ENCODE data around the gene P2RX7. TPM values are rescaled to one million over a fixed set of nuclear protein-coding genes. Genes with fewer than 3 reads are reported as not detected.

P2RX7 gene
- 0.14 TPM in 1 of 2 replicates, not detected in the other for polyA plus RNA-seq (2014; cell fraction: cytosol; rRNA removed)
- not detected in 2 replicates for polyA plus RNA-seq (2014; cell fraction: nucleus; rRNA removed)

- peak; percentile 43 for DNase-seq (ENCODE audit: low spot score)
These were observed at the start of gene P2RX7 for GRCh38 chr12:121132601-121133481. Gene P2RX7, plus strand, starts transcription at chr12:121132876. Its CDS starts 95 bp downstream, at chr12:121132971.

- DNase-seq (ENCODE audit: low spot score): no peak
These were observed 48.4 kb upstream of the P2RX7 start for GRCh38 chr12:121084229-121084628.

- DNase-seq (ENCODE audit: low spot score): no peak
These were observed 47.6 kb upstream of the P2RX7 start for GRCh38 chr12:121085069-121085468.

- no peak for DNase-seq (ENCODE audit: low spot score)
These were observed 46.9 kb upstream of the P2RX7 start for GRCh38 chr12:121085506-121086353.

- DNase-seq (ENCODE audit: low spot score): no peak
These were observed 45.8 kb upstream of the P2RX7 start for GRCh38 chr12:121086781-121087295.

- DNase-seq (ENCODE audit: low spot score): no peak
These were observed 45.0 kb upstream of the P2RX7 start for GRCh38 chr12:121087467-121088194.

- no peak for DNase-seq (ENCODE audit: low spot score)
These were observed 44.5 kb upstream of the P2RX7 start for GRCh38 chr12:121088195-121088585.

- DNase-seq (ENCODE audit: low spot score): no peak
These were observed 43.5 kb upstream of the P2RX7 start for GRCh38 chr12:121089031-121089812.

GRCh38 chr12:121089813-121090430 is 42.8 kb upstream of the P2RX7 start:
- DNase-seq (ENCODE audit: low spot score): no peak

GRCh38 chr12:121090586-121091514 is 41.8 kb upstream of the P2RX7 start:
- DNase-seq (ENCODE audit: low spot score): no peak

- DNase-seq (ENCODE audit: low spot score): no peak
These were observed 40.6 kb upstream of the P2RX7 start for GRCh38 chr12:121092034-121092433.

- no peak for DNase-seq (ENCODE audit: low spot score)
These were observed 39.2 kb upstream of the P2RX7 start for GRCh38 chr12:121093487-121093891.

- DNase-seq (ENCODE audit: low spot score): peak; percentile 68
These were observed 37.0 kb upstream of the P2RX7 start for GRCh38 chr12:121095544-121096198.

GRCh38 chr12:121096199-121096798 is 36.4 kb upstream of the P2RX7 start:
- DNase-seq (ENCODE audit: low spot score): no peak

- no peak for DNase-seq (ENCODE audit: low spot score)
These were observed 32.9 kb upstream of the P2RX7 start for GRCh38 chr12:121099779-121100178.

GRCh38 chr12:121102307-121102706 is 30.4 kb upstream of the P2RX7 start:
- DNase-seq (ENCODE audit: low spot score): no peak

- no peak for DNase-seq (ENCODE audit: low spot score)
These were observed 25.0 kb upstream of the P2RX7 start for GRCh38 chr12:121107681-121108080.

- DNase-seq (ENCODE audit: low spot score): no peak
These were observed 24.2 kb upstream of the P2RX7 start for GRCh38 chr12:121108492-121108891.

All from SK-N-DZ (cell line).